Progenitor cell of endocrine pancreas (in vitro differentiated cells): Measurements from ENCODE around the gene PRRX2. TPM values are rescaled to one million over a fixed set of nuclear protein-coding genes. Genes with fewer than 3 reads are reported as not detected.

Experiments
- DNase-seq: peaks from one replicate; pipeline ENCODE4 v3.0.0; 2021; ENCODE audit warnings: low spot score; ENCODE audit not compliant: unreplicated experiment
- H3K27ac Mint-ChIP-seq: 2 replicates; pipeline ENCODE4 v1.8.0; 2021; ENCODE audit warnings: mild to moderate bottlenecking, moderate library complexity, mixed read lengths
- H3K27me3 Mint-ChIP-seq: 2 replicates; pipeline ENCODE4 v1.8.0; 2021; ENCODE audit warnings: mixed read lengths
- H3K36me3 Mint-ChIP-seq: 2 replicates; pipeline ENCODE4 v1.8.0; 2022; ENCODE audit warnings: mixed read lengths; ENCODE audit not compliant: insufficient read depth
- H3K4me1 Mint-ChIP-seq: 2 replicates; pipeline ENCODE4 v1.8.0; 2021; ENCODE audit warnings: low read depth, mixed read lengths
- H3K4me3 Mint-ChIP-seq: 2 replicates; pipeline ENCODE4 v1.8.0; 2021; ENCODE audit warnings: low read depth, mild to moderate bottlenecking, moderate library complexity, mixed read lengths
- H3K9me3 Mint-ChIP-seq: 2 replicates; pipeline ENCODE4 v1.8.0; 2021; ENCODE audit warnings: low read depth, mixed read lengths
- total RNA-seq: library from RNA; stranded (reverse); gene quantifications from 2 replicates; pipeline ENCODE4 v1.2.1, GENCODE V29; 2021
- TF ChIP-seq, protein P1 (sequence below): fragments of 200-600 bp; sonication (generic); IDR thresholded peaks from one replicate; pipeline ENCODE4 v1.5.0; 2021; ENCODE audit warnings: antibody characterized with exemption, mild to moderate bottlenecking; ENCODE audit not compliant: unreplicated experiment

Gene PRRX2
- total RNA-seq, 1 donor from 2014 or later = 0.79 TPM

DNA sequence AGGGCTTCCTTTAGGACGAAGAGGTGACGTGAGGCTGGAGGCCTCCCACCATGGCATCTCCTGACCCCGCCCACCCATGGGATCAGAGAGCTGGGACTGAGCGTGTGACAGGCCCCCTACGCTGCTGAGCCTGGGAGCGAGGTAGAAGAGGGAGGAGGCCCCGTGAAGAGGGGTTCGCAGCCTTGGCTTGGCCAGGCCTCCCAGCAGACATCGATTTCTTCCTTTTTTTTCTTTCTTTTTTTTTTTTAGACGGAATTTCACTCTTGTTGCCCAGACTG is 47.9 kb downstream of the PRRX2 start:
- Mint-ChIP-seq H3K27me3 (peaks cover 3% of the 10 kb centered on the region), H3K9me3 (no peaks in the 10 kb centered on the region), H3K36me3 (no peaks in the 10 kb centered on the region), H3K27ac (peak overlapping the region; percentile 52), H3K4me1 (peaks cover 20% of the 10 kb centered on the region), H3K4me3 (no peak overlapping the region)
- no peak for DNase-seq
- TF ChIP-seq, protein P1, sequence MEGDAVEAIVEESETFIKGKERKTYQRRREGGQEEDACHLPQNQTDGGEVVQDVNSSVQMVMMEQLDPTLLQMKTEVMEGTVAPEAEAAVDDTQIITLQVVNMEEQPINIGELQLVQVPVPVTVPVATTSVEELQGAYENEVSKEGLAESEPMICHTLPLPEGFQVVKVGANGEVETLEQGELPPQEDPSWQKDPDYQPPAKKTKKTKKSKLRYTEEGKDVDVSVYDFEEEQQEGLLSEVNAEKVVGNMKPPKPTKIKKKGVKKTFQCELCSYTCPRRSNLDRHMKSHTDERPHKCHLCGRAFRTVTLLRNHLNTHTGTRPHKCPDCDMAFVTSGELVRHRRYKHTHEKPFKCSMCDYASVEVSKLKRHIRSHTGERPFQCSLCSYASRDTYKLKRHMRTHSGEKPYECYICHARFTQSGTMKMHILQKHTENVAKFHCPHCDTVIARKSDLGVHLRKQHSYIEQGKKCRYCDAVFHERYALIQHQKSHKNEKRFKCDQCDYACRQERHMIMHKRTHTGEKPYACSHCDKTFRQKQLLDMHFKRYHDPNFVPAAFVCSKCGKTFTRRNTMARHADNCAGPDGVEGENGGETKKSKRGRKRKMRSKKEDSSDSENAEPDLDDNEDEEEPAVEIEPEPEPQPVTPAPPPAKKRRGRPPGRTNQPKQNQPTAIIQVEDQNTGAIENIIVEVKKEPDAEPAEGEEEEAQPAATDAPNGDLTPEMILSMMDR = no peak

DNA sequence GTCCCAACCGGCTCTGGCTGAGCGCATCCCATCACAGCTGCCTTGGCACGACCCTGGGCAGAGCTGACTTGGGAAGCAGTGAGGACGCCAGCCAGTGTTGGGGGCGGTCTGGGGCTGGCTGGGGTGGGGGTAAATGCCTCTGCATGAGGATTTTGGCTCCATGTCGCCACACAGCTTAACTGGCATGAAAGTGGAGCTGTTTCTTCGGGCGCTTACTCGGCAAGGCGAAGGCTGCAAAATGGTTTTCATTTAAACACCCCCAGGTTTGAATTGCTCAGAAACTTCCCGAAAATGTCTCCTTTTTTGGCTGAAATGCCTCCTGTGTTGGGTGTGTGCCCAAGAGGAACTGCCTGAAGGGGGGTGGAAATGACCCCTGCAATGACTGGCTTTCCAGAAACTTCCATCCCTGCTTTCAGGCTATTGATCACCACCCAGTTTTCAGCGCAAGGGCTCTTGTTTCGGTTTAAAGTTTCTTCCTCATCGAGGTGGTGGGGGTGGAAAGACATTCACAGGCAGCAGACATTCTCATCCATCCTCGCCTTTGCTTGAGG is 49.1 kb downstream of the PRRX2 start:
- Mint-ChIP-seq H3K4me1 (peaks cover 18% of the 10 kb centered on the region), H3K36me3 (no peaks in the 10 kb centered on the region), H3K27me3 (peaks cover 3% of the 10 kb centered on the region), H3K9me3 (no peaks in the 10 kb centered on the region), H3K27ac (no peak overlapping the region), H3K4me3 (no peak overlapping the region)
- no peak for DNase-seq
- TF ChIP-seq, protein P1 = no peak

DNA sequence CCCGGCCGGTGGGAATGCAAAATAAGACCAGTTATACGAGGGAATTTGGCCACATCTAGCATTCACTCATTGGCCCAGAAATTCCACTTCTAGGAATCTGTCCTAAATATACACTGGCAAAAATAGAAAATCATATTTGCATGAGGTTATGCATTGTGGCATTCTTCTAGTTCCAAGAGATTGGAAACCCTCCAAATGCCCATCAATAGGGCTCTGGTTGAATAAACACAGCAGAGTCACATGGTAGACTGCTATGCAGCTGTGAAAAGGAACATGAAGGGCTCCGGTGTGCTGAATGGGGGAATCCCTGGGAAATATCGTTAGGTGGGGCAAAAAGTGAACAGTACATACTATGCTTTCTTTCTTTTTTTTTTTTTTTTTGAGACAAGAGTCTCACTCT is 50.6 kb downstream of the PRRX2 start:
- TF ChIP-seq, protein P1 = no peak
- Mint-ChIP-seq H3K9me3 (no peaks in the 10 kb centered on the region), H3K4me1 (peaks cover 15% of the 10 kb centered on the region), H3K27me3 (no peaks in the 10 kb centered on the region), H3K27ac (no peak overlapping the region), H3K36me3 (no peaks in the 10 kb centered on the region), H3K4me3 (no peak overlapping the region)
- no peak for DNase-seq

GRCh38 chr9:129717991-129718390 is 52.5 kb downstream of the PRRX2 start:
- Mint-ChIP-seq H3K27me3 (no peaks in the 10 kb centered on the region), H3K27ac (no peak overlapping the region)

GRCh38 chr9:129718647-129719046 is 53.2 kb downstream of the PRRX2 start:
- TF ChIP-seq, protein P1 = no peak
- H3K36me3 Mint-ChIP-seq = no peaks in the 10 kb centered on the region
- H3K4me1 Mint-ChIP-seq = no peaks in the 10 kb centered on the region
- no peak overlapping the region for H3K27ac Mint-ChIP-seq
- no peaks in the 10 kb centered on the region for H3K9me3 Mint-ChIP-seq
- no peaks in the 10 kb centered on the region for H3K27me3 Mint-ChIP-seq
- DNase-seq = no peak
- H3K4me3 Mint-ChIP-seq = no peak overlapping the region

More at GRCh38 chr9:129717991-129718390, 52.5 kb downstream of the PRRX2 start:
- TF ChIP-seq, protein P1 = no peak
- H3K9me3 Mint-ChIP-seq = no peaks in the 10 kb centered on the region
- DNase-seq = no peak
- no peak overlapping the region for H3K4me3 Mint-ChIP-seq
- no peaks in the 10 kb centered on the region for H3K36me3 Mint-ChIP-seq
- peaks cover under 1% of the 10 kb centered on the region for H3K4me1 Mint-ChIP-seq
